Neural cell (in vitro differentiated cells): ENCODE results near the gene MYEOV.

ENCODE experiments used
- EP300 ChIP-seq: fragments of 450-650 bp; conservative IDR thresholded peaks from 2 replicates; pipeline ENCODE4 v1.6.1; 2014; ENCODE audit warnings: antibody characterized with exemption, mild to moderate bottlenecking, moderate library complexity; ENCODE audit not compliant: poor library complexity, severe bottlenecking
- EZH2 ChIP-seq: fragments of 200-600, 300-800 bp; shearing (Covaris generic), sonication (generic); IDR thresholded peaks from 2 replicates; pipeline ENCODE4 v1.6.1; 2014; ENCODE audit warnings: antibody characterized with exemption, low read length, borderline replicate concordance, mild to moderate bottlenecking; ENCODE audit not compliant: insufficient read depth, poor library complexity, severe bottlenecking
- MXI1 ChIP-seq: fragments of 450-650 bp; conservative IDR thresholded peaks from 2 replicates; pipeline ENCODE4 v1.6.1; 2014; ENCODE audit warnings: antibody characterized with exemption, mild to moderate bottlenecking; ENCODE audit not compliant: poor library complexity, severe bottlenecking
- POLR2AphosphoS5 ChIP-seq: IDR thresholded peaks from 2 replicates; pipeline ENCODE4 v1.6.1; 2012
- RAD21 ChIP-seq: fragments of 450-650 bp; conservative IDR thresholded peaks from 2 replicates; pipeline ENCODE4 v1.6.1; 2014; ENCODE audit warnings: antibody characterized with exemption, mild to moderate bottlenecking, moderate library complexity
- SMC3 ChIP-seq: fragments of 450-650 bp; conservative IDR thresholded peaks from 2 replicates; pipeline ENCODE4 v1.6.1; 2014; ENCODE audit warnings: antibody characterized with exemption, mild to moderate bottlenecking, moderate library complexity; ENCODE audit not compliant: poor library complexity
- TF ChIP-seq, protein P1 (sequence below): fragments of 450-650 bp; IDR thresholded peaks from 2 replicates; pipeline ENCODE4 v1.5.1; 2014; ENCODE audit warnings: antibody characterized with exemption, mild to moderate bottlenecking, moderate library complexity; ENCODE audit not compliant: poor library complexity, severe bottlenecking
- TF ChIP-seq, protein P2 (sequence below): IDR thresholded peaks from 2 replicates; pipeline ENCODE4 v1.6.1; 2012; ENCODE audit warnings: borderline replicate concordance

DNA sequence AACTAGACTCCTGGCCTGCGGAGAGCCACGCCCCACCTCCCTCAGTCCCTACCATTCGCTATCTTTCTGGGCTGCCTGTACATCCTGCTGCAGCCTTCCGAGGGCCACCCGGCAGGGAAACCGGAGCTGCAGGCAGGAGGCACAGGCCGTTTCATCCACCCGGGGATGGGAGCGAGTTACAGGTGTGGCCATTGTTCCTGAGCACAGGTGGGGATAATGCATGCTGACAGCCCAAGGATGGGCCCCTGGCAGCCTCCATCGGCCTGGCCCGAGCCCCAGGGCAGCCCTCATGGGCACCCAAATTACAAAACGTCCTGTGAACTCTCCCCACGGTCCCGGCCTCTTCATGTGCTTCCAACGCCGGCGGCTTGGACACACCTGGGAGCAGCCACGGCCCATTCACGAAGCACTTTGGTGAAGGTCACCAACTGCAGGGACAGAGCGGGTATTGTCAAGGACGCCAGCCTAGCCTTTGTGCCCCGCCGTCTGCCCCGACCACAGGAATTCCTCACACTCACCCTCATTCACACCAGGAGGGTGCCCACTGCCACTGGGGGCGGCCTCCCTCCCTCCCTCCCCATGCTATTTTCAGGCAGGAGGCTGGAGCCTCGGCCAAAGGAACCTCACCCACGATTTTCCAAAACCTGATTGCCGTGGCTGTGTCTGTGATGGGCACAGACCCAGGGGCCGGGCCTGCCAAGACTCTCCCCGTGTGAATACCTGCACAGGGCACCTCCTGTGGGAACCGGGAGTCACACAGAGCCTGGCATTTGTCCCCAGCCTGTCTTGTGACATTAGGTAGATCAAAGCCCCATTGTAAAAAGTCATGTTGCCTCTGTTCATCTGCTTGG, 42.1 kb upstream of the MYEOV start:
- TF ChIP-seq, protein P1, sequence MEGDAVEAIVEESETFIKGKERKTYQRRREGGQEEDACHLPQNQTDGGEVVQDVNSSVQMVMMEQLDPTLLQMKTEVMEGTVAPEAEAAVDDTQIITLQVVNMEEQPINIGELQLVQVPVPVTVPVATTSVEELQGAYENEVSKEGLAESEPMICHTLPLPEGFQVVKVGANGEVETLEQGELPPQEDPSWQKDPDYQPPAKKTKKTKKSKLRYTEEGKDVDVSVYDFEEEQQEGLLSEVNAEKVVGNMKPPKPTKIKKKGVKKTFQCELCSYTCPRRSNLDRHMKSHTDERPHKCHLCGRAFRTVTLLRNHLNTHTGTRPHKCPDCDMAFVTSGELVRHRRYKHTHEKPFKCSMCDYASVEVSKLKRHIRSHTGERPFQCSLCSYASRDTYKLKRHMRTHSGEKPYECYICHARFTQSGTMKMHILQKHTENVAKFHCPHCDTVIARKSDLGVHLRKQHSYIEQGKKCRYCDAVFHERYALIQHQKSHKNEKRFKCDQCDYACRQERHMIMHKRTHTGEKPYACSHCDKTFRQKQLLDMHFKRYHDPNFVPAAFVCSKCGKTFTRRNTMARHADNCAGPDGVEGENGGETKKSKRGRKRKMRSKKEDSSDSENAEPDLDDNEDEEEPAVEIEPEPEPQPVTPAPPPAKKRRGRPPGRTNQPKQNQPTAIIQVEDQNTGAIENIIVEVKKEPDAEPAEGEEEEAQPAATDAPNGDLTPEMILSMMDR = no peak
- TF ChIP-seq, protein P2, sequence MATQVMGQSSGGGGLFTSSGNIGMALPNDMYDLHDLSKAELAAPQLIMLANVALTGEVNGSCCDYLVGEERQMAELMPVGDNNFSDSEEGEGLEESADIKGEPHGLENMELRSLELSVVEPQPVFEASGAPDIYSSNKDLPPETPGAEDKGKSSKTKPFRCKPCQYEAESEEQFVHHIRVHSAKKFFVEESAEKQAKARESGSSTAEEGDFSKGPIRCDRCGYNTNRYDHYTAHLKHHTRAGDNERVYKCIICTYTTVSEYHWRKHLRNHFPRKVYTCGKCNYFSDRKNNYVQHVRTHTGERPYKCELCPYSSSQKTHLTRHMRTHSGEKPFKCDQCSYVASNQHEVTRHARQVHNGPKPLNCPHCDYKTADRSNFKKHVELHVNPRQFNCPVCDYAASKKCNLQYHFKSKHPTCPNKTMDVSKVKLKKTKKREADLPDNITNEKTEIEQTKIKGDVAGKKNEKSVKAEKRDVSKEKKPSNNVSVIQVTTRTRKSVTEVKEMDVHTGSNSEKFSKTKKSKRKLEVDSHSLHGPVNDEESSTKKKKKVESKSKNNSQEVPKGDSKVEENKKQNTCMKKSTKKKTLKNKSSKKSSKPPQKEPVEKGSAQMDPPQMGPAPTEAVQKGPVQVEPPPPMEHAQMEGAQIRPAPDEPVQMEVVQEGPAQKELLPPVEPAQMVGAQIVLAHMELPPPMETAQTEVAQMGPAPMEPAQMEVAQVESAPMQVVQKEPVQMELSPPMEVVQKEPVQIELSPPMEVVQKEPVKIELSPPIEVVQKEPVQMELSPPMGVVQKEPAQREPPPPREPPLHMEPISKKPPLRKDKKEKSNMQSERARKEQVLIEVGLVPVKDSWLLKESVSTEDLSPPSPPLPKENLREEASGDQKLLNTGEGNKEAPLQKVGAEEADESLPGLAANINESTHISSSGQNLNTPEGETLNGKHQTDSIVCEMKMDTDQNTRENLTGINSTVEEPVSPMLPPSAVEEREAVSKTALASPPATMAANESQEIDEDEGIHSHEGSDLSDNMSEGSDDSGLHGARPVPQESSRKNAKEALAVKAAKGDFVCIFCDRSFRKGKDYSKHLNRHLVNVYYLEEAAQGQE = no peak
- TF ChIP-seq EZH2 (no peak), EP300 (no peak), RAD21 (no peak), POLR2AphosphoS5 (no peak), MXI1 (no peak), SMC3 (no peak)
